Left renal cortex interstitium (tissue), 4 donors: ENCODE results near the gene MET. TPM values are rescaled to one million over a fixed set of nuclear protein-coding genes. Genes with fewer than 3 reads are reported as not detected.
"Not testable (repeated sequence)": the region's sequence is repeated elsewhere in the genome, so short reads cannot be mapped to it uniquely, and the experiment has no call there.

Source experiments
- DNase-seq, 4 donors: peaks; one replicate each; pipeline ENCODE4 v3.0.0-alpha.2; 2013; ENCODE audit warnings: low read depth in 4 of 4, low spot score in 2 of 4, missing footprints in 1 of 4
- polyA plus RNA-seq, 4 donors: library from polyadenylated mRNA; unstranded; fragments of 120-200 nt; gene quantifications; one replicate each; pipeline ENCODE4 v1.2.1, GENCODE V29; 2013; ENCODE audit not compliant: insufficient read length in 4 of 4

The MET gene
- polyA plus RNA-seq, 4 donors: 35.2 to 46.0 (median 38.6) TPM

- no peak for DNase-seq
Observed at GRCh38 chr7:116741625-116742316, 69.8 kb downstream of the MET start.

- DNase-seq: no peak
Observed at GRCh38 chr7:116742641-116743040, 70.6 kb downstream of the MET start.

- not testable (repeated sequence) for DNase-seq
Observed at GRCh38 chr7:116743835-116744234, 71.8 kb downstream of the MET start.

- not testable (repeated sequence) for DNase-seq
Observed at GRCh38 chr7:116746388-116746787, 74.4 kb downstream of the MET start.

- not testable (repeated sequence) for DNase-seq
Observed at GRCh38 chr7:116751070-116751469, 79.1 kb downstream of the MET start.

GRCh38 chr7:116752305-116753074 is 80.5 kb downstream of the MET start:
- no peak for DNase-seq

- DNase-seq: no peak
Observed at GRCh38 chr7:116753130-116753529, 81.1 kb downstream of the MET start.

- no peak for DNase-seq
Observed at GRCh38 chr7:116754186-116754585, 82.2 kb downstream of the MET start.

GRCh38 chr7:116757283-116757682 is 85.3 kb downstream of the MET start:
- DNase-seq: no peak

- DNase-seq: not testable (repeated sequence)
Observed at GRCh38 chr7:116759642-116760041, 87.6 kb downstream of the MET start.

- DNase-seq: no peak
Observed at GRCh38 chr7:116762971-116763370, 91.0 kb downstream of the MET start.

GRCh38 chr7:116763647-116764046 is 91.7 kb downstream of the MET start:
- no peak for DNase-seq

- DNase-seq: no peak
Observed at GRCh38 chr7:116766881-116767280, 94.9 kb downstream of the MET start.

GRCh38 chr7:116769546-116769945 is 97.5 kb downstream of the MET start:
- DNase-seq: no peak

GRCh38 chr7:116770941-116771340 is 98.9 kb downstream of the MET start:
- DNase-seq: no peak

GRCh38 chr7:116771640-116772039 is 99.6 kb downstream of the MET start:
- DNase-seq: no peak

- DNase-seq: no peak
Observed at GRCh38 chr7:116772423-116772863, 100.4 kb downstream of the MET start.

GRCh38 chr7:116772926-116773749 is 101.1 kb downstream of the MET start:
- no peak for DNase-seq

- no peak for DNase-seq
Observed at GRCh38 chr7:116776046-116776445, 104.0 kb downstream of the MET start.

- no peak for DNase-seq
Observed at GRCh38 chr7:116776610-116777289, 104.8 kb downstream of the MET start.
